ENCODE results near the gene RHOC.

DNA sequence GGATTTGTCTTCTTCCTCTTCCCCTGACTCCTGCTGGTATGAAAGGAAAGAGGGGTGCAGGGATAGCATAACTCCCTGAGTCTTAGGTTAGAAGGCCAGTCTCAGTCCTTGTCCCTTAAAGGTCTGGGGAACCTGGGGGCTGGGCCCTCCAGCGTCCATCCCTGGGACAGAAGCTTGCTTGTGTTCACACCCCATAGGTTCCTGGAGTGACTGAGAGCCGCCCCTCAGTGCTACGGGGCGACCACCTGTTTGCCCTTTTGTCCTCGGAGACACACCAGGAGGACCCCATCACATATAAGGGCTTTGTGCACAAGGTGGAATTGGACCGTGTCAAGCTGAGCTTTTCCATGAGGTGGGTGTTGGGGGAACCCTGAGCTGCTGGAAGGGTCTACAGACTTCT, 13.1 kb downstream of the RHOC start:
- TF ChIP-seq, protein P1, sequence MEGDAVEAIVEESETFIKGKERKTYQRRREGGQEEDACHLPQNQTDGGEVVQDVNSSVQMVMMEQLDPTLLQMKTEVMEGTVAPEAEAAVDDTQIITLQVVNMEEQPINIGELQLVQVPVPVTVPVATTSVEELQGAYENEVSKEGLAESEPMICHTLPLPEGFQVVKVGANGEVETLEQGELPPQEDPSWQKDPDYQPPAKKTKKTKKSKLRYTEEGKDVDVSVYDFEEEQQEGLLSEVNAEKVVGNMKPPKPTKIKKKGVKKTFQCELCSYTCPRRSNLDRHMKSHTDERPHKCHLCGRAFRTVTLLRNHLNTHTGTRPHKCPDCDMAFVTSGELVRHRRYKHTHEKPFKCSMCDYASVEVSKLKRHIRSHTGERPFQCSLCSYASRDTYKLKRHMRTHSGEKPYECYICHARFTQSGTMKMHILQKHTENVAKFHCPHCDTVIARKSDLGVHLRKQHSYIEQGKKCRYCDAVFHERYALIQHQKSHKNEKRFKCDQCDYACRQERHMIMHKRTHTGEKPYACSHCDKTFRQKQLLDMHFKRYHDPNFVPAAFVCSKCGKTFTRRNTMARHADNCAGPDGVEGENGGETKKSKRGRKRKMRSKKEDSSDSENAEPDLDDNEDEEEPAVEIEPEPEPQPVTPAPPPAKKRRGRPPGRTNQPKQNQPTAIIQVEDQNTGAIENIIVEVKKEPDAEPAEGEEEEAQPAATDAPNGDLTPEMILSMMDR (IDR thresholded peaks at IDR 0.05), result no peak
- TF ChIP-seq POLR2A (IDR thresholded peaks at IDR 0.05), result no peak
